ENCODE measurements around the gene LYPD1. TPM values are rescaled to one million over a fixed set of nuclear protein-coding genes. Genes with fewer than 3 reads are reported as not detected.

The LYPD1 gene
- total and polyA plus RNA-seq, 8 donors, result 0.53 to 5.6 (median 1.3) TPM

DNA sequence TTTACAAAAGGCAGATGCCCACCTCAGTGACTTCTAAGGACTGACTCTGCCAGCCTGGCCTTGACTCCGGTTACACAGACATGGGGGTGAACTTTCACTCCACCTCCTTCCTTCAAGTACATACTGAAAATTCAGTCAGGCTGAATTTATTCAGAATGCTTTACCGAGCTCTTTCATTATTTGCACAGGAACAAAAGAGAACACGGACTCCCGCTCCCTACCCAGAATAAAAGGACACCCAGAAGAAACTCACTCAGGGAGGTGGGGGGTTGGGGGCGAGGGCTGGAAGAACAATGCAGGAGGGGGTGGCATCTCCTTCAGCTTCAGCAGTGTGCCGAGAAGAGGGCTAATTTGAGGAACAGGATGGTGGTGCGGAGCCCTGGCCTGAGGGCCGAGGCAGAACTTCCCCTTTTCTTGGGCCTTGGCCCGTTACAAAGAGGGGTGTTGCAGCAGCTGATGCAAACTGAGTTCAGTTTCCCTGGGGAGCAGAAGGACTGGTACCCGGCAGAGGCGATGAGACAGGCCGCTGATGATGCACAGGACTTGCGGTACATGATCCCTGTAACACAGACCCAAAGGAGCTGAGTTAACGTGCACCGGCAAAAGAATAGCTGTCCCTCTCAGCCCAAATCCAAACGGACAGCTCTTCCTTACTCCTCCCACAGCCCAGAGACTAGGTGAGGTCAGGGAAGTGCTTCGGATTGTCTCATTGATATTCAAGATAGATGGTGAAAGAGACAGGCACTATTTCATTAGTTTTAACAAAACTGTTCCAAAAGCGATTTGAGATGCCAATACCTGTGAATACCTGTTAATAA, 24.1 kb downstream of the LYPD1 start:
- TF ChIP-seq, protein P1, sequence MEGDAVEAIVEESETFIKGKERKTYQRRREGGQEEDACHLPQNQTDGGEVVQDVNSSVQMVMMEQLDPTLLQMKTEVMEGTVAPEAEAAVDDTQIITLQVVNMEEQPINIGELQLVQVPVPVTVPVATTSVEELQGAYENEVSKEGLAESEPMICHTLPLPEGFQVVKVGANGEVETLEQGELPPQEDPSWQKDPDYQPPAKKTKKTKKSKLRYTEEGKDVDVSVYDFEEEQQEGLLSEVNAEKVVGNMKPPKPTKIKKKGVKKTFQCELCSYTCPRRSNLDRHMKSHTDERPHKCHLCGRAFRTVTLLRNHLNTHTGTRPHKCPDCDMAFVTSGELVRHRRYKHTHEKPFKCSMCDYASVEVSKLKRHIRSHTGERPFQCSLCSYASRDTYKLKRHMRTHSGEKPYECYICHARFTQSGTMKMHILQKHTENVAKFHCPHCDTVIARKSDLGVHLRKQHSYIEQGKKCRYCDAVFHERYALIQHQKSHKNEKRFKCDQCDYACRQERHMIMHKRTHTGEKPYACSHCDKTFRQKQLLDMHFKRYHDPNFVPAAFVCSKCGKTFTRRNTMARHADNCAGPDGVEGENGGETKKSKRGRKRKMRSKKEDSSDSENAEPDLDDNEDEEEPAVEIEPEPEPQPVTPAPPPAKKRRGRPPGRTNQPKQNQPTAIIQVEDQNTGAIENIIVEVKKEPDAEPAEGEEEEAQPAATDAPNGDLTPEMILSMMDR (IDR thresholded peaks at IDR 0.05), result no peak
- intact Hi-C loops (cut with DNase I), result no loop called here
- Histone ChIP-seq H3K4me1 (no peaks in the 10 kb centered on the region), H3K27ac (no peak overlapping the region), H3K4me3 (no peak overlapping the region), H3K9me3 (no peaks in the 10 kb centered on the region), H3K27me3 (no peaks in the 10 kb centered on the region), H3K36me3 (no peaks in the 10 kb centered on the region)
- peak in 1 of 4 donors; percentile 32 for DNase-seq
- ATAC-seq, result no peak

DNA sequence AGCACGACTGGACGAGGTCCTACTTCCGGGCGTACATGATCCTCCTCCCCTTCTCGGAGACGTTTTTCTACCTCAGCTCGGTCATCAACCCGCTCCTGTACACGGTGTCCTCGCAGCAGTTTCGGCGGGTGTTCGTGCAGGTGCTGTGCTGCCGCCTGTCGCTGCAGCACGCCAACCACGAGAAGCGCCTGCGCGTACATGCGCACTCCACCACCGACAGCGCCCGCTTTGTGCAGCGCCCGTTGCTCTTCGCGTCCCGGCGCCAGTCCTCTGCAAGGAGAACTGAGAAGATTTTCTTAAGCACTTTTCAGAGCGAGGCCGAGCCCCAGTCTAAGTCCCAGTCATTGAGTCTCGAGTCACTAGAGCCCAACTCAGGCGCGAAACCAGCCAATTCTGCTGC, 24.8 kb downstream of the LYPD1 start:
- TF ChIP-seq, protein P1 (IDR thresholded peaks at IDR 0.05), result no peak
- no peak overlapping the region for H3K4me3 ChIP-seq

DNA sequence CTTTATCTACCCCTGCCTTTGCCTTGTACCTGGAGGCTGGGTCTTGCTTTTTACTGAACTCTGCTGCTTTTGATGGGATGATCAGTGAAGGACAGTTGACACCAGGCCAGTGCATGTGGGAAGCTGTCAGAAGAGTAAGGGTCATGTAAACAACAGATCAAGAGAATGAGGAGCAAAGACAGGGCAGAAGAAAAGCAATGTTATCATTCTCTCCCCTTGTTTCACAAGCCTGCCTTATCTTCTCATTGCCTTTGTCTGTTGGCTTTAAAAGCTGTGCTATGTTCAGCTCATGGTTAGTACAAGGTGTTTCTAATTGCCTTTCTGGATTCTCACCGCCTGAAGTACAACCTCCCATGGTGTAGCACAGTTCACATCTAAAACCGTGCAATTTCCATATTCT, 27.6 kb downstream of the LYPD1 start:
- intact Hi-C loops (cut with DNase I), result no loop called here
- no peak overlapping the region for H3K27ac ChIP-seq

More for the DNA sequence above, 24.8 kb downstream of the LYPD1 start:
- DNase-seq, result peak in 1 of 4 donors; percentile 73
- no peaks in the 10 kb centered on the region for H3K4me1 ChIP-seq
- H3K36me3 ChIP-seq, result no peaks in the 10 kb centered on the region
- intact Hi-C loops (cut with DNase I), result no loop called here
- H3K9me3 ChIP-seq, result no peaks in the 10 kb centered on the region
- no peaks in the 10 kb centered on the region for H3K27me3 ChIP-seq
- ATAC-seq, result peak; percentile 76
- H3K27ac ChIP-seq, result no peak overlapping the region

DNA sequence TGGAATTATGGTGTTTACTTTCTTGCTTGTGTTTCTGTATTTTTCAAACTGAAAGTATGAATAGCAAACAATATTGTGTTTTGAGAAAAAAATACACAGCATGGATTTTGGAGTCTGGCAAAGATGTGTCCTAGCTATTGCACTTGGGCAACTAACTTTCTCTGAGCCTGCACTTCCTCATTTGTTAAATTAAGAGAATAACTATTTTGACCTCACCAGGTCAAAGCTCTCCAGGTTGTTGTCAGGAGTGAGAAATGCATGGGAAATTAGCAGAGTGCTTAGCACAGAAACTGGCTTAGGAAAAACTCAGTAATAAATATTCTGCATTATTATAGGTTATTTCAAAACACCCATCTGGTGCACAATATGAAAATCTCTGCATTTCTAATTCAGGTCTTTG, 28.2 kb downstream of the LYPD1 start:
- Histone ChIP-seq H3K4me1 (no peaks in the 10 kb centered on the region), H3K27me3 (no peaks in the 10 kb centered on the region), H3K36me3 (no peaks in the 10 kb centered on the region), H3K27ac (no peak overlapping the region), H3K9me3 (no peaks in the 10 kb centered on the region), H3K4me3 (no peak overlapping the region)
- TF ChIP-seq, protein P1 (IDR thresholded peaks at IDR 0.05), result no peak
- intact Hi-C loops (cut with DNase I), result no loop called here
- ATAC-seq (no peak), DNase-seq (no peak)

More for the DNA sequence above, 27.6 kb downstream of the LYPD1 start:
- no peaks in the 10 kb centered on the region for H3K4me1 ChIP-seq
- H3K9me3 ChIP-seq, result no peaks in the 10 kb centered on the region
- no peak for ATAC-seq
- no peaks in the 10 kb centered on the region for H3K27me3 ChIP-seq
- H3K4me3 ChIP-seq, result no peak overlapping the region
- DNase-seq, result no peak
- no peaks in the 10 kb centered on the region for H3K36me3 ChIP-seq
- TF ChIP-seq, protein P1 (IDR thresholded peaks at IDR 0.05), result no peak

DNA sequence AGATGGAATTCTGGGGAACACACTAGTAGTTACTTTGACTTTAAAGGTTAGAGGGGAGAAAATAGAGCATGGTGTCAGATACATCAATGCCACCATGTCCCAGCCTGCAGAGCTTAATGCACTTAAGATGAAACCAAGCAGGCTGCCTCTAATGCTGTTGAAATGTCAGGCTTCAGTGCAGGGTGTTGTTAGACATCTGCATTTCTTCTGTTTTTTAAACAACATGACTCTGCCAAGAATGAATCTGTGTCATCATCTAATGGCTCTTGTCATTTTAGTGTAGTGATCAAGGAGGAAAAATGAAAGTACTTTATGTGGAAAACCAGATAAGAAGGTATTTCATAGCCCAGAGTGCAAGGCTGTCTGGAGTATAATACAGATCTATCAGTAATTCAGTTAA, 29.9 kb downstream of the LYPD1 start:
- Histone ChIP-seq H3K27me3 (no peaks in the 10 kb centered on the region), H3K36me3 (no peaks in the 10 kb centered on the region), H3K27ac (no peak overlapping the region), H3K4me3 (no peak overlapping the region), H3K4me1 (no peaks in the 10 kb centered on the region), H3K9me3 (no peaks in the 10 kb centered on the region)
- intact Hi-C loops (cut with DNase I), result no loop called here
- TF ChIP-seq, protein P1 (IDR thresholded peaks at IDR 0.05), result no peak
- ATAC-seq (no peak), DNase-seq (no peak)
